Measurements from ENCODE around the gene LRRN4.

Gene LRRN4

GRCh38 chr20:5991623-5992441, 62.0 kb downstream of the LRRN4 start (continued):
- TF ChIP-seq, protein P1, sequence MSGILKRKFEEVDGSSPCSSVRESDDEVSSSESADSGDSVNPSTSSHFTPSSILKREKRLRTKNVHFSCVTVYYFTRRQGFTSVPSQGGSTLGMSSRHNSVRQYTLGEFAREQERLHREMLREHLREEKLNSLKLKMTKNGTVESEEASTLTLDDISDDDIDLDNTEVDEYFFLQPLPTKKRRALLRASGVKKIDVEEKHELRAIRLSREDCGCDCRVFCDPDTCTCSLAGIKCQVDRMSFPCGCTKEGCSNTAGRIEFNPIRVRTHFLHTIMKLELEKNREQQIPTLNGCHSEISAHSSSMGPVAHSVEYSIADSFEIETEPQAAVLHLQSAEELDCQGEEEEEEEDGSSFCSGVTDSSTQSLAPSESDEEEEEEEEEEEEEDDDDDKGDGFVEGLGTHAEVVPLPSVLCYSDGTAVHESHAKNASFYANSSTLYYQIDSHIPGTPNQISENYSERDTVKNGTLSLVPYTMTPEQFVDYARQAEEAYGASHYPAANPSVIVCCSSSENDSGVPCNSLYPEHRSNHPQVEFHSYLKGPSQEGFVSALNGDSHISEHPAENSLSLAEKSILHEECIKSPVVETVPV (CRISPR knock-in tag; IDR thresholded peaks at IDR 0.05) = no peak
- TF ChIP-seq CSDC2 (CRISPR knock-in tag; IDR thresholded peaks at IDR 0.05) (no peak), ZNF8 (CRISPR knock-in tag; IDR thresholded peaks at IDR 0.05) (no peak), TOX (CRISPR knock-in tag; IDR thresholded peaks at IDR 0.05; ENCODE audit: borderline replicate concordance) (no peak), ZNF565 (CRISPR knock-in tag; conservative IDR thresholded peaks at IDR 0.05; ENCODE audit: low read depth) (no peak), OSR1 (CRISPR knock-in tag; IDR thresholded peaks at IDR 0.05) (no peak), ISL1 (CRISPR knock-in tag; IDR thresholded peaks at IDR 0.05) (peak; percentile 95), ESRRG (CRISPR knock-in tag; IDR thresholded peaks at IDR 0.05) (no peak), POU6F1 (CRISPR knock-in tag; IDR thresholded peaks at IDR 0.05; ENCODE audit: borderline replicate concordance, low read depth) (no peak)
- TF ChIP-seq, protein P2, sequence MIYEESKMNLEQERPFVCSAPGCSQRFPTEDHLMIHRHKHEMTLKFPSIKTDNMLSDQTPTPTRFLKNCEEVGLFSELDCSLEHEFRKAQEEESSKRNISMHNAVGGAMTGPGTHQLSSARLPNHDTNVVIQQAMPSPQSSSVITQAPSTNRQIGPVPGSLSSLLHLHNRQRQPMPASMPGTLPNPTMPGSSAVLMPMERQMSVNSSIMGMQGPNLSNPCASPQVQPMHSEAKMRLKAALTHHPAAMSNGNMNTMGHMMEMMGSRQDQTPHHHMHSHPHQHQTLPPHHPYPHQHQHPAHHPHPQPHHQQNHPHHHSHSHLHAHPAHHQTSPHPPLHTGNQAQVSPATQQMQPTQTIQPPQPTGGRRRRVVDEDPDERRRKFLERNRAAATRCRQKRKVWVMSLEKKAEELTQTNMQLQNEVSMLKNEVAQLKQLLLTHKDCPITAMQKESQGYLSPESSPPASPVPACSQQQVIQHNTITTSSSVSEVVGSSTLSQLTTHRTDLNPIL (CRISPR knock-in tag; IDR thresholded peaks at IDR 0.05; ENCODE audit: low read depth) = peak; percentile 78; the same call in 1 of the 2 replicates

DNA sequence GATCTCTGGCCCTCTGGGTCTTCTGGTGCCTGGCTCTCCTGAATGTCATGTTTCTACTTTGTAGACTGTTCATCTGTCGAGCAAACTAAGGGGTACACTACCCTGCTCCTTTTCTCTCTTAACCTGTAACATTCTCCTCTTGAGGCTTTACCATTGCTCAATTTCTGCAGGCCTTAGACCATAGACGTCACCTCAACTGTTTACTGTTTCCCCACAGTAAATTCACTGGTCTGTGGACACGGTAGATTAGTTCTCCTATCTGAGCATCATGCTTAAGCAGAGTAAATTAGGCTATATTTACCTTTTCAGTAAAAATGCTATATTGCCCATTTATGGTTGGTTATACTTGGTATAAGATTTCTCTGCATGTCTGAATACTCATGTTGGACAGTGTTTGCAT, 62.9 kb downstream of the LRRN4 start:
- TF ChIP-seq ZFP3 (CRISPR knock-in tag; IDR thresholded peaks at IDR 0.05) = no peak
- no peak for TF ChIP-seq ISL1 (CRISPR knock-in tag; IDR thresholded peaks at IDR 0.05)
- no peak for TF ChIP-seq ZNF8 (CRISPR knock-in tag; IDR thresholded peaks at IDR 0.05)
- TF ChIP-seq, protein P2 (CRISPR knock-in tag; IDR thresholded peaks at IDR 0.05; ENCODE audit: low read depth) = no peak
- TF ChIP-seq BACH2 (CRISPR knock-in tag; IDR thresholded peaks at IDR 0.05; ENCODE audit: borderline replicate concordance) = no peak
- TF ChIP-seq ESRRG (CRISPR knock-in tag; IDR thresholded peaks at IDR 0.05) = no peak
- no peak for TF ChIP-seq TSHZ2 (CRISPR knock-in tag; IDR thresholded peaks at IDR 0.05)
- TF ChIP-seq TOX (CRISPR knock-in tag; IDR thresholded peaks at IDR 0.05; ENCODE audit: borderline replicate concordance) = no peak
- TF ChIP-seq CSDC2 (CRISPR knock-in tag; IDR thresholded peaks at IDR 0.05) = no peak

More for the DNA sequence above, 62.9 kb downstream of the LRRN4 start:
- no peak for ATAC-seq
